HAP-1 (cell line): ENCODE measurements around the gene CORO7.

ENCODE experiments used
- DNase-seq, 2 experiments: peaks; one replicate each; pipeline ENCODE4 v3.0.0-alpha.2; 2016 to 2020; ENCODE audit warnings: low spot score in 2 of 2
- H3K27me3 ChIP-seq: fragments of 250-450 bp; sonication (Bioruptor Pico); 2 replicates; pipeline ENCODE4 v1.5.1; 2020; ENCODE audit warnings: low read depth, mild to moderate bottlenecking, moderate library complexity
- H3K36me3 ChIP-seq: fragments of 250-450 bp; sonication (Bioruptor Pico); replicated peaks from 2 replicates; pipeline ENCODE4 v1.5.1; 2020; ENCODE audit warnings: mild to moderate bottlenecking
- H3K4me1 ChIP-seq: fragments of 250-450 bp; sonication (Bioruptor Pico); 2 replicates; pipeline ENCODE4 v1.5.1; 2020; ENCODE audit warnings: mild to moderate bottlenecking
- H3K4me3 ChIP-seq: fragments of 250-450 bp; sonication (Bioruptor Pico); 2 replicates; pipeline ENCODE4 v1.5.1; 2020; ENCODE audit warnings: mild to moderate bottlenecking, moderate library complexity
- H3K9me3 ChIP-seq: fragments of 250-450 bp; sonication (Bioruptor Pico); 2 replicates; pipeline ENCODE4 v1.5.1; 2020; ENCODE audit warnings: mild to moderate bottlenecking, moderate library complexity
- in situ Hi-C: fragments of 300-500 bp; cut with MboI; formaldehyde crosslinking; loops from 3 replicates; pipeline ENCODE4 v1.14.3; 2020; ENCODE audit warnings: low sequenced_read_pairs, inconsistent platforms, mixed read lengths

Gene CORO7

GRCh38 chr16:4437366-4437765 lies 21.0 kb upstream of the CORO7 start:
- in situ Hi-C loops: no loop called here
- H3K27me3 ChIP-seq: no peaks in the 10 kb centered on the region
- H3K4me1 ChIP-seq: no peaks in the 10 kb centered on the region
- H3K9me3 ChIP-seq: no peaks in the 10 kb centered on the region
- H3K36me3 ChIP-seq: peaks cover 83% of the 10 kb centered on the region
- DNase-seq: no peak
- no peak overlapping the region for H3K4me3 ChIP-seq

GRCh38 chr16:4435337-4436067 lies 19.1 kb upstream of the CORO7 start:
- in situ Hi-C loops: no loop called here
- Histone ChIP-seq H3K4me3 (no peak overlapping the region), H3K36me3 (peaks cover 75% of the 10 kb centered on the region), H3K4me1 (no peaks in the 10 kb centered on the region), H3K9me3 (no peaks in the 10 kb centered on the region), H3K27me3 (no peaks in the 10 kb centered on the region)
- no peak for DNase-seq

- H3K9me3 ChIP-seq: no peaks in the 10 kb centered on the region
- H3K36me3 ChIP-seq: peaks cover 70% of the 10 kb centered on the region
- no peaks in the 10 kb centered on the region for H3K27me3 ChIP-seq
- H3K4me1 ChIP-seq: no peaks in the 10 kb centered on the region
- in situ Hi-C loops: no loop called here
- no peak overlapping the region for H3K4me3 ChIP-seq
- DNase-seq: no peak
Measured at GRCh38 chr16:4433914-4434787, 17.8 kb upstream of the CORO7 start.

GRCh38 chr16:4433228-4433627 lies 16.8 kb upstream of the CORO7 start:
- no peaks in the 10 kb centered on the region for H3K27me3 ChIP-seq
- H3K36me3 ChIP-seq: peaks cover 69% of the 10 kb centered on the region
- no peak overlapping the region for H3K4me3 ChIP-seq
- in situ Hi-C loops: no loop called here
- no peak for DNase-seq
- H3K9me3 ChIP-seq: no peaks in the 10 kb centered on the region
- no peaks in the 10 kb centered on the region for H3K4me1 ChIP-seq

- Histone ChIP-seq H3K4me1 (peaks cover 9% of the 10 kb centered on the region; the same call in 1 of the 2 replicates), H3K4me3 (no peak overlapping the region), H3K36me3 (peaks cover 56% of the 10 kb centered on the region), H3K9me3 (no peaks in the 10 kb centered on the region), H3K27me3 (no peaks in the 10 kb centered on the region)
- in situ Hi-C loops: no loop called here
- DNase-seq: no peak
Measured at GRCh38 chr16:4431023-4431422, 14.6 kb upstream of the CORO7 start.

- H3K4me3 ChIP-seq: no peak overlapping the region
- H3K9me3 ChIP-seq: no peaks in the 10 kb centered on the region
- peaks cover 33% of the 10 kb centered on the region for H3K36me3 ChIP-seq
- peaks cover 9% of the 10 kb centered on the region; the same call in 1 of the 2 replicates for H3K4me1 ChIP-seq
- DNase-seq: no peak
- in situ Hi-C loops: no loop called here
- H3K27me3 ChIP-seq: no peaks in the 10 kb centered on the region
Measured at GRCh38 chr16:4428500-4428899, 12.1 kb upstream of the CORO7 start.

- no peak for DNase-seq
- Histone ChIP-seq H3K4me3 (peak overlapping the region; percentile 95), H3K27me3 (no peaks in the 10 kb centered on the region), H3K36me3 (peaks cover 30% of the 10 kb centered on the region), H3K9me3 (no peaks in the 10 kb centered on the region), H3K4me1 (peaks cover 9% of the 10 kb centered on the region; the same call in 1 of the 2 replicates)
- in situ Hi-C loops: no loop called here
Measured at GRCh38 chr16:4426722-4427372, 10.5 kb upstream of the CORO7 start.

- H3K27me3 ChIP-seq: no peaks in the 10 kb centered on the region
- peaks cover 23% of the 10 kb centered on the region for H3K36me3 ChIP-seq
- peaks cover 9% of the 10 kb centered on the region; the same call in 1 of the 2 replicates for H3K4me1 ChIP-seq
- H3K9me3 ChIP-seq: no peaks in the 10 kb centered on the region
- no peak for DNase-seq
- peak overlapping the region; percentile 95 for H3K4me3 ChIP-seq
- in situ Hi-C loops: no loop called here
Measured at GRCh38 chr16:4426021-4426684, 9.8 kb upstream of the CORO7 start.

GRCh38 chr16:4425378-4426020 lies 9.1 kb upstream of the CORO7 start, which contains the start of gene DNAJA3:
DNAJA3 (plus strand) TSS chr16:4425868; CDS start chr16:4425882, 14 bp downstream.
- DNase-seq: peak; percentile 91 to 92
- Histone ChIP-seq H3K9me3 (no peaks in the 10 kb centered on the region), H3K4me3 (peak within 1 kb of the TSS; percentile 95), H3K4me1 (peaks cover 9% of the 10 kb centered on the region; the same call in 1 of the 2 replicates), H3K36me3 (peaks cover 21% of the 10 kb centered on the region), H3K27me3 (no peaks in the 10 kb centered on the region)
- in situ Hi-C loops: no loop called here

GRCh38 chr16:4420505-4421105 lies 4.2 kb upstream of the CORO7 start:
- Histone ChIP-seq H3K4me1 (peaks cover 11% of the 10 kb centered on the region), H3K27me3 (no peaks in the 10 kb centered on the region), H3K36me3 (no peaks in the 10 kb centered on the region), H3K9me3 (no peaks in the 10 kb centered on the region), H3K4me3 (no peak overlapping the region)
- DNase-seq: no peak
- in situ Hi-C loops: no loop called here

GRCh38 chr16:4419402-4419959 lies 3.1 kb upstream of the CORO7 start:
- peak; percentile 42 to 57 for DNase-seq
- no peak overlapping the region for H3K4me3 ChIP-seq
- no peaks in the 10 kb centered on the region for H3K27me3 ChIP-seq
- in situ Hi-C loops: no loop called here
- no peaks in the 10 kb centered on the region for H3K36me3 ChIP-seq
- H3K4me1 ChIP-seq: peaks cover 15% of the 10 kb centered on the region
- H3K9me3 ChIP-seq: no peaks in the 10 kb centered on the region

- H3K9me3 ChIP-seq: no peaks in the 10 kb centered on the region
- no peaks in the 10 kb centered on the region for H3K27me3 ChIP-seq
- in situ Hi-C loops: no loop called here
- H3K4me3 ChIP-seq: peak overlapping the region; percentile 62
- peaks cover 12% of the 10 kb centered on the region for H3K36me3 ChIP-seq
- H3K4me1 ChIP-seq: peaks cover 20% of the 10 kb centered on the region
- DNase-seq: peak in 1 of 2 experiments; percentile 55
Measured at GRCh38 chr16:4415538-4416199, 727 bp downstream of the CORO7 start.
